ENCODE results near the gene MTERF4. TPM values are rescaled to one million over a fixed set of nuclear protein-coding genes. Genes with fewer than 3 reads are reported as not detected.

MTERF4 gene
- total RNA-seq, 1 donor from 2014 or later: 63.5 TPM

DNA sequence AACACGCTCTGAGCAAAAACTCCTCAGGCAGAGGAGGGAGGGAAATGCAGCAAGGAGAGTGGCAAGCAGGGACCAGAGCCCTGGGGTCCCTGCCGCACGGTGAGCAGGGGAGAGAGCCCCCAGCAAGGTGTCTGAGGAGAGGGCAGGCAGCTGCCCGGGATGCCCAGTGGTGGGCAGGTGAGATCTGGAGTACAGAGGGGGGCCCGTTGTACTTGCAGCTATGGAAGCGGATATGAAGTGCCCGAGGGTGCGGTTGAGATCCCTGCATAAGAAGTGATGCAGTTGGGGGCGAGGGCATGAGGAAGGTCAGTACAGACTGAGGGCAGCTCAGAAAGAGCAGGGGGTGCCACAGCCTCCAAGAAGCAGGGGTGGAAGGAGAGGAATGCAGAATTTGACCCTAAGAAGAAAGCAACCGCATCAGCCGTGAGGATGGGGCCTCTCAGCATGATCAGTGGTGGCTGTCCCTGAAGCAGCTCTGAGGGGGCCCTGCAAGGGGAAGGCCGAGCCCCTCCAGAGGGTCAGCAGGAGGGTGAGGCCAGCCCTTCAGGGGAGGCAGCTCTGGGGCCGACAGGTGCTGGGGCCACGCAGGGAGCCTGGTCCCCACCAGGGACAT, 29.4 kb downstream of the MTERF4 start:
- Mint-ChIP-seq H3K9me3 (ENCODE audit: unreplicated experiment) (peaks cover 3% of the 10 kb centered on the region), H3K36me3 (ENCODE audit: unreplicated experiment) (no peaks in the 10 kb centered on the region), H3K27me3 (ENCODE audit: unreplicated experiment) (peaks cover 18% of the 10 kb centered on the region), H3K27ac (ENCODE audit: unreplicated experiment) (no peak overlapping the region), H3K4me3 (ENCODE audit: unreplicated experiment) (no peak overlapping the region), H3K4me1 (ENCODE audit: low read depth, unreplicated experiment) (peaks cover 4% of the 10 kb centered on the region)
- no peak for DNase-seq
- no peak for TF ChIP-seq CTCF (IDR thresholded peaks at IDR 0.05; ENCODE audit: partially characterized antibody, unreplicated experiment)

DNA sequence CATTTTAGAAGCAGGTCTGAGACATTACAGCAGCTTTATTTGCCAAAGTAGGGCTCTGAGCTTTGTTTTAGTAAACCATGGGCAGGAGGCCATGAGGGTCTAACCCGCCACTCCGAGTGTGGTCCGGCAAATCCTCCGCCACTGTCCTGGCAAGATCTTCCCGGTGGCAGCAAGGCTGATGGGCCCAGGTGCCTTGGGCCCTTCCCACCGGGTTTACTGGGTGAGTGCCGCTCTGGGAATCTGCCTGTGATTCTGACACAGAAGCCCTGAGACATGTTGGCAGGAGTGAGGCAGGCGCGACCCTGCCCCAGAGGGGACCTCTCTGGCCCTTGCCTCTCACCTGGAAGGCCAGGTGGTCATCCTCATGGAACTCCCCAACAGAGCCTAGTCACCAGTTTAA, 29.9 kb downstream of the MTERF4 start:
- TF ChIP-seq CTCF (IDR thresholded peaks at IDR 0.05; ENCODE audit: partially characterized antibody, unreplicated experiment): no peak
- Mint-ChIP-seq H3K4me1 (ENCODE audit: low read depth, unreplicated experiment) (peaks cover 4% of the 10 kb centered on the region), H3K9me3 (ENCODE audit: unreplicated experiment) (peaks cover 3% of the 10 kb centered on the region), H3K36me3 (ENCODE audit: unreplicated experiment) (no peaks in the 10 kb centered on the region), H3K27me3 (ENCODE audit: unreplicated experiment) (peaks cover 16% of the 10 kb centered on the region), H3K4me3 (ENCODE audit: unreplicated experiment) (no peak overlapping the region), H3K27ac (ENCODE audit: unreplicated experiment) (no peak overlapping the region)
- no peak for DNase-seq

GRCh38 chr2:241071677-241072111, 30.4 kb downstream of the MTERF4 start:
- Mint-ChIP-seq H3K9me3 (ENCODE audit: unreplicated experiment) (peaks cover 3% of the 10 kb centered on the region), H3K4me1 (ENCODE audit: low read depth, unreplicated experiment) (peaks cover 4% of the 10 kb centered on the region), H3K4me3 (ENCODE audit: unreplicated experiment) (no peak overlapping the region), H3K27me3 (ENCODE audit: unreplicated experiment) (peaks cover 16% of the 10 kb centered on the region), H3K27ac (ENCODE audit: unreplicated experiment) (no peak overlapping the region), H3K36me3 (ENCODE audit: unreplicated experiment) (no peaks in the 10 kb centered on the region)
- no peak for DNase-seq
- TF ChIP-seq CTCF (IDR thresholded peaks at IDR 0.05; ENCODE audit: partially characterized antibody, unreplicated experiment): no peak

DNA sequence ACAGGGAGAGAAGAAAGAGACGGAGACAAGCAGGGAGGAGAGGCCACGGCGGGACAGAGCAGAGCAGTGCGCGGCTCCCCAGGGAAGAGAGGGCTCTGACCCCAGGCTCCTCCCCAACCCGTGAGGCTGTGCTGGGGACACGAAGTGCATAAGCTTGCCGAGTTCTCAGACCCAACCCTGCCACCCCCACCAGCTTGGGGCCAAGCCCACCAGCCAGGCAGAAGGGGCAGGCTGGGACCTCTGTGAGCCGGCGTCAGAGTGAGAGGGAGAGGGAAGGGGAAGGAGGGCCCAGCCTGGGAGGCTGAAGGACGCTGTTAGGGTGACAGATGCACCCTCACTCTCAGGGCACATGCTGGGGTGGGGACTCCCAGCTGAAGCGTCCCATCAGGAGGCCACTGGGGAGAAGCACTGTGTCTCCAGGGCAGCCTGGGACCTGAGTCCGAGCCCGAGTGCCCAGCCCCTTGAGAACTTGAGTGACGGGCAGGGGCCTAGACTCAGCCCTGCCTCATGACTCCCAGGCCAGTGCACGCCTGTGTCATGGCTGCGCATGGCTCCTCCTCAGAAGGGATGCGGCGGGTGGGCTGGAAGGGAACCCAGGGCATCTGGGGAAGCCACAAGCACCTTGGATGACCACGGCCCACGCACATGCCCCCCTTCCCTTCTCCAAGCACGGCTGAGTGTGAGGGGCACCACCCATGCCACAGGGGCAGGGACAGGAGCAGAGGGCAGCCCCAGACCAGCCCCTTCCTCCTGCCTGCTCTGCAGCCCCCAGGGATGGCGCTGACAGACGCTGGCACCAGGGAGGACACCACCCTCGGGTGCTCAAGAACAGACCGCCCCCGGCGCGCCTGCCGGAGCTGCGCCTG, 31.0 kb downstream of the MTERF4 start:
- H3K4me3 Mint-ChIP-seq (ENCODE audit: unreplicated experiment): no peak overlapping the region
- no peaks in the 10 kb centered on the region for H3K36me3 Mint-ChIP-seq (ENCODE audit: unreplicated experiment)
- peaks cover 4% of the 10 kb centered on the region for H3K4me1 Mint-ChIP-seq (ENCODE audit: low read depth, unreplicated experiment)
- peaks cover 16% of the 10 kb centered on the region for H3K27me3 Mint-ChIP-seq (ENCODE audit: unreplicated experiment)
- peak overlapping the region; percentile 33 for H3K27ac Mint-ChIP-seq (ENCODE audit: unreplicated experiment)
- peaks cover 5% of the 10 kb centered on the region for H3K9me3 Mint-ChIP-seq (ENCODE audit: unreplicated experiment)
- DNase-seq: no peak
- TF ChIP-seq CTCF (IDR thresholded peaks at IDR 0.05; ENCODE audit: partially characterized antibody, unreplicated experiment): no peak

GRCh38 chr2:241070361-241070760, 31.7 kb downstream of the MTERF4 start:
- peaks cover 15% of the 10 kb centered on the region for H3K27me3 Mint-ChIP-seq (ENCODE audit: unreplicated experiment)
- H3K4me1 Mint-ChIP-seq (ENCODE audit: low read depth, unreplicated experiment): peaks cover 4% of the 10 kb centered on the region
- no peak overlapping the region for H3K4me3 Mint-ChIP-seq (ENCODE audit: unreplicated experiment)
- DNase-seq: no peak
- no peak overlapping the region for H3K27ac Mint-ChIP-seq (ENCODE audit: unreplicated experiment)
- H3K9me3 Mint-ChIP-seq (ENCODE audit: unreplicated experiment): peaks cover 5% of the 10 kb centered on the region
- H3K36me3 Mint-ChIP-seq (ENCODE audit: unreplicated experiment): no peaks in the 10 kb centered on the region
- no peak for TF ChIP-seq CTCF (IDR thresholded peaks at IDR 0.05; ENCODE audit: partially characterized antibody, unreplicated experiment)
